Non-pigmented ciliary epithelial cell (primary cell): ENCODE data around the gene PDGFB.
A peak's percentile ranks its signal among the peaks of the same experiment; 100 is the strongest.

Source experiments
- DNase-seq: peaks from one replicate; pipeline ENCODE4 v3.0.0-alpha.2; 2010; ENCODE audit warnings: low read depth

Gene PDGFB

GRCh38 chr22:39174498-39175352 is 70.1 kb downstream of the PDGFB start:
- peak; percentile 51 for DNase-seq

GRCh38 chr22:39173787-39174497 is 70.8 kb downstream of the PDGFB start:
- no peak for DNase-seq
